ENCODE measurements around the gene POR.

POR gene

DNA sequence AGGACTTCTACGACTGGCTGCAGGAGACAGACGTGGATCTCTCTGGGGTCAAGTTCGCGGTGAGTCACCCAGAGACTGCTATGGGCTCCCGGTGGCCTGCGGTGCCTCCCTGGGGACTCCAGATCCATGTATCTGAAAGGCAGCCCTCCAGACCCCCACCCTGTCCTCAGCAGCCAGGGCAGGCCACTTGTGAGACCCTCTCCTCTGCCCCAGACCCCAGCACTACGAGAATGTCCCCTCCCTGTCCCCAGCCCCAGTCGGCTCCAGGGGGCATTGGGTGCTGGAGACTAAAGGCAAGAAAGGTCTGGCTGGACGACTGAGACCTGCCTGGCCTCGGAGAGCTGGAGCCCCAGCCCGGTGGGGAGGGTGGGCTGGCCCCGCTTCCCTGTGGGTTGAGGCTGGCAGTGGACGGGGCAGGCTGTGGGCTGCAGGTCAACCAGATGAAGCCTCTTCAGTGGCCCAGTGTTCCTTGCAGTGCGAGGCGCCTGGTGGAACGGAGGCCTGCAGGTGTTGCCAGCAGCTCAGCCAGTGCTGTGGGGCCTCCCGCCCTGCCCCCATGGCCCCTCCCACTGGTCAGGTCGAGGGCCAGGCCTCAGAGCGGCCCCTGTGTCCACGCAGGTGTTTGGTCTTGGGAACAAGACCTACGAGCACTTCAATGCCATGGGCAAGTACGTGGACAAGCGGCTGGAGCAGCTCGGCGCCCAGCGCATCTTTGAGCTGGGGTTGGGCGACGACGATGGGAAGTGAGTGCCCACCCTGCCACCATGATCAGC is 65.7 kb downstream of the POR start:
- no peaks in the 10 kb centered on the region for H3K79me2 ChIP-seq (ENCODE audit: low read length)
- H3K4me2 ChIP-seq (ENCODE audit: low read length) = no peak overlapping the region
- no peaks in the 10 kb centered on the region for H3K27me3 ChIP-seq (ENCODE audit: low read depth, low read length)
- no peak overlapping the region for H3K9ac ChIP-seq (ENCODE audit: low read length)
- H3K4me1 ChIP-seq (ENCODE audit: low read length) = no peaks in the 10 kb centered on the region
- no peaks in the 10 kb centered on the region for H3K36me3 ChIP-seq (replicated peaks; ENCODE audit: low read depth, low read length)
- TF ChIP-seq CTCF (IDR thresholded peaks at IDR 0.05; ENCODE audit: low read depth, low read length) (no peak), EZH2phosphoT487 (IDR thresholded peaks at IDR 0.05; ENCODE audit: low read depth) (no peak)
- H2AFZ ChIP-seq (ENCODE audit: low read depth, low read length) = no peak overlapping the region
- no peaks in the 10 kb centered on the region for H4K20me1 ChIP-seq (ENCODE audit: insufficient read depth, low read length)
- H3K27ac ChIP-seq (ENCODE audit: low read length) = no peak overlapping the region
- no peaks in the 10 kb centered on the region for H3K9me3 ChIP-seq (ENCODE audit: insufficient read depth, low read length)
- H3K4me3 ChIP-seq (ENCODE audit: low read length) = no peak overlapping the region

DNA sequence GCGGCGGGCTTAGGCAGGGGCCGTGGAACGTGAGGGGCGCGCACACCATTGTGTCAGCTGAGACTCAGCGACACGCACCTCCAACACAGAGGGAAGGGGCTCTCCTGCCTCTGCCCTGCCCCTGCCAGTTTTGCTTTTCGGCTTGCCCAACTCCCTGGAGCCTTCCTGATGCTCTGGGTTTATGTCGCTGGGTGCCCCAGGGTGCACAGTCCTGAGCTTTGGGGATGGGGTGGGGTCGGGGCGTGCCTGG is 66.2 kb downstream of the POR start:
- Histone ChIP-seq H3K36me3 (replicated peaks; ENCODE audit: low read depth, low read length) (no peaks in the 10 kb centered on the region), H3K9me3 (ENCODE audit: insufficient read depth, low read length) (no peaks in the 10 kb centered on the region), H3K4me3 (ENCODE audit: low read length) (no peak overlapping the region), H2AFZ (ENCODE audit: low read depth, low read length) (no peak overlapping the region), H3K79me2 (ENCODE audit: low read length) (no peaks in the 10 kb centered on the region), H3K4me2 (ENCODE audit: low read length) (no peak overlapping the region), H3K27me3 (ENCODE audit: low read depth, low read length) (no peaks in the 10 kb centered on the region), H3K27ac (ENCODE audit: low read length) (no peak overlapping the region), H3K9ac (ENCODE audit: low read length) (no peak overlapping the region), H4K20me1 (ENCODE audit: insufficient read depth, low read length) (no peaks in the 10 kb centered on the region), H3K4me1 (ENCODE audit: low read length) (no peaks in the 10 kb centered on the region)
- TF ChIP-seq CTCF (IDR thresholded peaks at IDR 0.05; ENCODE audit: low read depth, low read length) = no peak
- no peak for TF ChIP-seq EZH2phosphoT487 (IDR thresholded peaks at IDR 0.05; ENCODE audit: low read depth)

- H3K9me3 ChIP-seq (ENCODE audit: insufficient read depth, low read length) = no peaks in the 10 kb centered on the region
- no peak overlapping the region for H3K4me2 ChIP-seq (ENCODE audit: low read length)
- no peak overlapping the region for H2AFZ ChIP-seq (ENCODE audit: low read depth, low read length)
- no peak overlapping the region for H3K9ac ChIP-seq (ENCODE audit: low read length)
- H3K27ac ChIP-seq (ENCODE audit: low read length) = no peak overlapping the region
- peaks cover 2% of the 10 kb centered on the region for H3K36me3 ChIP-seq (replicated peaks; ENCODE audit: low read depth, low read length)
- H3K4me1 ChIP-seq (ENCODE audit: low read length) = no peaks in the 10 kb centered on the region
- TF ChIP-seq EZH2phosphoT487 (IDR thresholded peaks at IDR 0.05; ENCODE audit: low read depth) = no peak
- no peaks in the 10 kb centered on the region for H4K20me1 ChIP-seq (ENCODE audit: insufficient read depth, low read length)
- no peaks in the 10 kb centered on the region for H3K79me2 ChIP-seq (ENCODE audit: low read length)
- no peak overlapping the region for H3K4me3 ChIP-seq (ENCODE audit: low read length)
- H3K27me3 ChIP-seq (ENCODE audit: low read depth, low read length) = no peaks in the 10 kb centered on the region
Observed at GRCh38 chr7:75981453-75982305, 66.7 kb downstream of the POR start.

- TF ChIP-seq CTCF (IDR thresholded peaks at IDR 0.05; ENCODE audit: low read depth, low read length) (no peak), EZH2phosphoT487 (IDR thresholded peaks at IDR 0.05; ENCODE audit: low read depth) (no peak)
Observed at GRCh38 chr7:75982306-75983064, 67.5 kb downstream of the POR start.

More at GRCh38 chr7:75982306-75983064, 67.5 kb downstream of the POR start:
- no peaks in the 10 kb centered on the region for H3K27me3 ChIP-seq (ENCODE audit: low read depth, low read length)
- H3K4me2 ChIP-seq (ENCODE audit: low read length) = no peak overlapping the region
- no peak overlapping the region for H3K4me3 ChIP-seq (ENCODE audit: low read length)
- H3K9me3 ChIP-seq (ENCODE audit: insufficient read depth, low read length) = no peaks in the 10 kb centered on the region
- H2AFZ ChIP-seq (ENCODE audit: low read depth, low read length) = no peak overlapping the region
- H3K79me2 ChIP-seq (ENCODE audit: low read length) = no peaks in the 10 kb centered on the region
- H4K20me1 ChIP-seq (ENCODE audit: insufficient read depth, low read length) = no peaks in the 10 kb centered on the region
- H3K36me3 ChIP-seq (replicated peaks; ENCODE audit: low read depth, low read length) = peaks cover 2% of the 10 kb centered on the region
- no peak overlapping the region for H3K9ac ChIP-seq (ENCODE audit: low read length)
- H3K27ac ChIP-seq (ENCODE audit: low read length) = no peak overlapping the region
- no peaks in the 10 kb centered on the region for H3K4me1 ChIP-seq (ENCODE audit: low read length)
